ENCODE measurements around the gene TSNAX.

DNA sequence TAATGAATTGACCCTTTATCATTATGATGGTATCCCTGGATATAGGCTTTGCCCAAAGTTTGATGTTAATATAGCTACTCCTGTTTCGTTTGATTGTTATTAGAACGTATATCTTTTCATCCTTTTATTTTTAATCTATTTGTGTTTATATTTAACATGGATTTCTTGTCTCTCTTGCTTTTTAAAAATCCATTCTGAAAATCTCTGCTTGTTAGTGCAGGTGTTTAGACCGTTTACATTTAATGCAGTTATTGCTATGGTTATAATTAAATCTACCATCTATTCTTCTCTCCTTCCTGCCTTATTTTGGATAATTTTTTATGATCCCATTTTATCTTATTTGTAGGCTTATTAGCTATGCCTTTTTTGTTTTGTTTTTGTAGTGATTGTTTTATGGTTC is 12.4 kb downstream of the TSNAX start:
- TF ChIP-seq SMC3 (IDR thresholded peaks at IDR 0.05; ENCODE audit: low read depth, low read length) (no peak), RFX5 (IDR thresholded peaks at IDR 0.05; ENCODE audit: low read depth, low read length) (no peak), POLR2A (IDR thresholded peaks at IDR 0.05; ENCODE audit: low read depth, low read length) (no peak), CEBPB (IDR thresholded peaks at IDR 0.05; ENCODE audit: low read depth, low read length) (no peak), RCOR1 (IDR thresholded peaks at IDR 0.05; ENCODE audit: insufficient replicate concordance, low read length) (no peak), RAD21 (IDR thresholded peaks at IDR 0.05; ENCODE audit: low read length) (no peak), FOS (IDR thresholded peaks at IDR 0.05; ENCODE audit: low read depth, low read length) (no peak), MXI1 (IDR thresholded peaks at IDR 0.05; ENCODE audit: borderline replicate concordance, low read depth, low read length) (no peak), MAZ (IDR thresholded peaks at IDR 0.05; ENCODE audit: borderline replicate concordance, low read depth, low read length) (no peak), NFE2L2 (IDR thresholded peaks at IDR 0.05; ENCODE audit: low read depth, low read length) (no peak), BHLHE40 (IDR thresholded peaks at IDR 0.05; ENCODE audit: low read depth, low read length) (no peak)
- TF ChIP-seq, protein P1, sequence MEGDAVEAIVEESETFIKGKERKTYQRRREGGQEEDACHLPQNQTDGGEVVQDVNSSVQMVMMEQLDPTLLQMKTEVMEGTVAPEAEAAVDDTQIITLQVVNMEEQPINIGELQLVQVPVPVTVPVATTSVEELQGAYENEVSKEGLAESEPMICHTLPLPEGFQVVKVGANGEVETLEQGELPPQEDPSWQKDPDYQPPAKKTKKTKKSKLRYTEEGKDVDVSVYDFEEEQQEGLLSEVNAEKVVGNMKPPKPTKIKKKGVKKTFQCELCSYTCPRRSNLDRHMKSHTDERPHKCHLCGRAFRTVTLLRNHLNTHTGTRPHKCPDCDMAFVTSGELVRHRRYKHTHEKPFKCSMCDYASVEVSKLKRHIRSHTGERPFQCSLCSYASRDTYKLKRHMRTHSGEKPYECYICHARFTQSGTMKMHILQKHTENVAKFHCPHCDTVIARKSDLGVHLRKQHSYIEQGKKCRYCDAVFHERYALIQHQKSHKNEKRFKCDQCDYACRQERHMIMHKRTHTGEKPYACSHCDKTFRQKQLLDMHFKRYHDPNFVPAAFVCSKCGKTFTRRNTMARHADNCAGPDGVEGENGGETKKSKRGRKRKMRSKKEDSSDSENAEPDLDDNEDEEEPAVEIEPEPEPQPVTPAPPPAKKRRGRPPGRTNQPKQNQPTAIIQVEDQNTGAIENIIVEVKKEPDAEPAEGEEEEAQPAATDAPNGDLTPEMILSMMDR (conservative IDR thresholded peaks at IDR 0.05; ENCODE audit: low read depth, low read length): no peak
- TF ChIP-seq, protein P2, sequence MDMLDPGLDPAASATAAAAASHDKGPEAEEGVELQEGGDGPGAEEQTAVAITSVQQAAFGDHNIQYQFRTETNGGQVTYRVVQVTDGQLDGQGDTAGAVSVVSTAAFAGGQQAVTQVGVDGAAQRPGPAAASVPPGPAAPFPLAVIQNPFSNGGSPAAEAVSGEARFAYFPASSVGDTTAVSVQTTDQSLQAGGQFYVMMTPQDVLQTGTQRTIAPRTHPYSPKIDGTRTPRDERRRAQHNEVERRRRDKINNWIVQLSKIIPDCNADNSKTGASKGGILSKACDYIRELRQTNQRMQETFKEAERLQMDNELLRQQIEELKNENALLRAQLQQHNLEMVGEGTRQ (IDR thresholded peaks at IDR 0.05; ENCODE audit: low read depth, low read length): no peak

Data from IMR-90 (cell line).